Measurements from ENCODE around the gene BMP6. TPM values are rescaled to one million over a fixed set of nuclear protein-coding genes. Genes with fewer than 3 reads are reported as not detected.

Gene BMP6
- total RNA-seq (2021) (1.7 and 1.9 TPM in 2 replicates), Bru-seq, nascent RNA (percentile 38 among the genes with signal in this experiment), BruChase-seq, experiment 1, labeled RNA remaining after a 2-hour chase (percentile 30 among the genes with signal in this experiment), BruChase-seq, experiment 2, labeled RNA remaining after a 6-hour chase (percentile 30 among the genes with signal in this experiment)
- long read RNA-seq, partial matches to known transcripts, result 0 of 4 reads
- long read RNA-seq, other reads (novel, unspliced or antisense), result 1 of 4 reads

DNA sequence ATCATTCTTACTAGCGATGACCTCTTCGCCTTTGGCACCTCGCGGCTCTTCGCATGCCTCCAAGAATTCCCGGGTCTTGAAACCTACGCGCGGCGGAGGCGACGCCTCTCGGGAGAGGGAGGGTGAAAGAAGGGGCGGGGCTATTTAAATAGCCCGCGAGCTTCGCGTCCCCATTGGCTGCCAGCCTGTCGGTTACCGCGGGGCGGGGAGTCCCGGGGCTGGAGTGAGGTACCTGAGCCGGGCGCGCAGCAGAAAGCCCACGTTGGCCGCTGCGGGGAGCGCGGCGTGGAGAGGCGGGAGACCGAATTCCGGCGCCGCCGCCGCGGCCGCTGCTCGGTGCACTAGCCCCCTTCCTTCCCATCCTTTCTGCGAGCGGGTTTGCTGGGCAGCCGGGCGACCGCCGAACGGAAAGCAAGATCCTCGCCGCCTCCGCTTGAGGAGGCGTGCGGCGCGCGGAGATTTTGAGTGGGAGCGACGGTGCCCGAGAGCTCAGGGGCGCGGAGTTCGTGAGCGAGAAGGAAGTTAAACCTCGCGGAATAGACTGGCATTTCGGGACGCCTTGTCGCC lies at the start of gene BMP6:
Gene BMP6, plus strand, starts transcription at position 251 of the 567 bp plus-strand sequence. CDS start 857 bp downstream, outside the sequence.
- intact Hi-C loops (cut with micrococcal nuclease; ENCODE audit: unreplicated experiment), result loop anchor here (10.0 kb wide), 1 partner anchor 169 kb away; no protein-coding TSS in a partner anchor
- Histone ChIP-seq H3K4me3 (ENCODE audit: low read depth, low read length, poor library complexity, severe bottlenecking) (peak within 1 kb of the TSS; percentile 48), H3K27ac (ENCODE audit: low read depth, low read length, poor library complexity, severe bottlenecking) (no peak within 1 kb of the TSS), H3K9me3 (ENCODE audit: low read depth, low read length, poor library complexity, severe bottlenecking) (no peaks in the 10 kb centered on the region), H3K4me1 (ENCODE audit: insufficient read depth, low read length, poor library complexity, severe bottlenecking) (peaks cover 11% of the 10 kb centered on the region), H3K27me3 (replicated peaks; ENCODE audit: insufficient read depth, low read depth, low read length, poor library complexity) (peaks cover 45% of the 10 kb centered on the region), H3K36me3 (ENCODE audit: insufficient read depth, low read length, poor library complexity, severe bottlenecking) (no peaks in the 10 kb centered on the region)
- TF ChIP-seq CTCF (conservative IDR thresholded peaks at IDR 0.05; ENCODE audit: low read depth, low read length) (no peak), EZH2 (IDR thresholded peaks at IDR 0.05; ENCODE audit: borderline replicate concordance, low read depth, low read length, poor library complexity, severe bottlenecking) (no peak)
- CTCF ChIA-PET, result interaction anchor here (0.9 kb wide), 1 partner anchor 280 kb away, joined by 3 read pairs; no protein-coding TSS in a partner anchor
- BruUV-seq (replicated peaks), result no TSS peak
- peak; percentile 92 for DNase-seq (ENCODE audit: low spot score)
- POLR2A ChIA-PET (ENCODE audit: low non-redundant PET), result no interaction called here

- ChIA-PET CTCF (no interaction called here), POLR2A (ENCODE audit: low non-redundant PET) (no interaction called here)
- TF ChIP-seq EZH2 (IDR thresholded peaks at IDR 0.05; ENCODE audit: borderline replicate concordance, low read depth, low read length, poor library complexity, severe bottlenecking), result no peak
- Histone ChIP-seq H3K27me3 (replicated peaks; ENCODE audit: insufficient read depth, low read depth, low read length, poor library complexity) (peaks cover 3% of the 10 kb centered on the region), H3K4me1 (ENCODE audit: insufficient read depth, low read length, poor library complexity, severe bottlenecking) (no peaks in the 10 kb centered on the region), H3K4me3 (ENCODE audit: low read depth, low read length, poor library complexity, severe bottlenecking) (no peak overlapping the region), H3K36me3 (ENCODE audit: insufficient read depth, low read length, poor library complexity, severe bottlenecking) (no peaks in the 10 kb centered on the region), H3K27ac (ENCODE audit: low read depth, low read length, poor library complexity, severe bottlenecking) (no peak overlapping the region), H3K9me3 (ENCODE audit: low read depth, low read length, poor library complexity, severe bottlenecking) (no peaks in the 10 kb centered on the region)
- BruUV-seq (replicated peaks), result no TSS peak
- intact Hi-C loops (cut with micrococcal nuclease; ENCODE audit: unreplicated experiment), result no loop called here
- no peak for DNase-seq (ENCODE audit: low spot score)
These were observed 48.7 kb upstream of the BMP6 start for GRCh38 chr6:7677229-7677628.

DNA sequence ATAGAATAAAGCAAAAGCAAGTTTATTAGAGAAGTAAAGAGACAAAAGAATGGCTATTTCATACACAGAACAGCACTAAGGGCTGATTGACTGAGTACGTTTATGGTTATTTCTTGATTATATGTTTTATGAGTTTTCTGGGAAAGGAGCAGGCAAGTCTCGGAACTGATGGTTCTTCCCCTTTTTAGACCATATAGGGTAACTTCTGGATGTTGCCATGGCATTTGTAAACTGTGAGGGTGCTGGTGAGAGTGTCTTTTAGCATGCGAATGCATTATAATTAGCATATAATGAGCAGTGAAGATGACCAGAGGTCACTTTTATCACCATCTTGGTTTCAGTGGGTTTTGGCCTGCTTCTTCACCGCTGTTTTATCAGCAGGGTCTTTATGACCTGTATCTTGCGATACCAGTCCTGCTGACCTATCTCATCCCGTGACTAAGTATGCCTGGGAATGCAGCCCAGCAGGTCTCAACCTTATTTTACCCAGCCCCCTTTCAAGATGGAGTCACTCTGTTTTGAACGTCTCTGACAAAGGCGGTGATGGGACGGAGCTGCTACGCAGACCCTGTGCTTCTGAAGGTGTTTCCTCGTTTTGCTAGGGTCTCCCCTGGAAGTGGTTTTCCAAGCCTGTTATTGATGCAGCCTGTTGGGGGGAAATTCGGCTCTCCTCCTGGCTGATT lies 45.4 kb upstream of the BMP6 start:
- BruUV-seq (replicated peaks), result no TSS peak
- CTCF ChIA-PET, result no interaction called here
- Histone ChIP-seq H3K36me3 (ENCODE audit: insufficient read depth, low read length, poor library complexity, severe bottlenecking) (no peaks in the 10 kb centered on the region), H3K27ac (ENCODE audit: low read depth, low read length, poor library complexity, severe bottlenecking) (no peak overlapping the region), H3K4me3 (ENCODE audit: low read depth, low read length, poor library complexity, severe bottlenecking) (no peak overlapping the region), H3K27me3 (replicated peaks; ENCODE audit: insufficient read depth, low read depth, low read length, poor library complexity) (peaks cover 3% of the 10 kb centered on the region), H3K4me1 (ENCODE audit: insufficient read depth, low read length, poor library complexity, severe bottlenecking) (no peaks in the 10 kb centered on the region), H3K9me3 (ENCODE audit: low read depth, low read length, poor library complexity, severe bottlenecking) (no peaks in the 10 kb centered on the region)
- POLR2A ChIA-PET (ENCODE audit: low non-redundant PET), result no interaction called here
- intact Hi-C loops (cut with micrococcal nuclease; ENCODE audit: unreplicated experiment), result no loop called here
- no peak for DNase-seq (ENCODE audit: low spot score)
- no peak for TF ChIP-seq EZH2 (IDR thresholded peaks at IDR 0.05; ENCODE audit: borderline replicate concordance, low read depth, low read length, poor library complexity, severe bottlenecking)
- TF ChIP-seq CTCF (conservative IDR thresholded peaks at IDR 0.05; ENCODE audit: low read depth, low read length), result no peak
